Measurements from ENCODE around the gene STIM2.

DNA sequence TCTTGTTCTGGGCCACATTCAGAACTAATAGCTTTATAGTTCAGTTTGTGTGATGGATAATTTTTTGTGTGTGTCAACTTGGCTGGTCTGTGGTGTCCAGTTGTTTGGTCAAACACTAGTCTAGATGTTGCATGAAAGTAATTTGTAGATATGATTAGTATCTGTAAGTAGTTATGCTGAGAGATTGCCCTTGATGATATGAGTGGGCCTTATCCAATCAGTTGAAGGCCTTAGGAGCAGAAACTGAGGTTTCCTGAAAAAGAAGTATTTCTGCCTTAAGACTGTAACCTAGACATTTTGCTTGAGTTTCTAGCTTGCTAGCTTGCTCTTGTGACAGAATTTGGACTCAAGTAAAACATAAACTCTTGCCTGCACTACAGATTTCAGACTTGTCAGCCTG is 30.4 kb downstream of the STIM2 start:
- TF ChIP-seq, protein P1, sequence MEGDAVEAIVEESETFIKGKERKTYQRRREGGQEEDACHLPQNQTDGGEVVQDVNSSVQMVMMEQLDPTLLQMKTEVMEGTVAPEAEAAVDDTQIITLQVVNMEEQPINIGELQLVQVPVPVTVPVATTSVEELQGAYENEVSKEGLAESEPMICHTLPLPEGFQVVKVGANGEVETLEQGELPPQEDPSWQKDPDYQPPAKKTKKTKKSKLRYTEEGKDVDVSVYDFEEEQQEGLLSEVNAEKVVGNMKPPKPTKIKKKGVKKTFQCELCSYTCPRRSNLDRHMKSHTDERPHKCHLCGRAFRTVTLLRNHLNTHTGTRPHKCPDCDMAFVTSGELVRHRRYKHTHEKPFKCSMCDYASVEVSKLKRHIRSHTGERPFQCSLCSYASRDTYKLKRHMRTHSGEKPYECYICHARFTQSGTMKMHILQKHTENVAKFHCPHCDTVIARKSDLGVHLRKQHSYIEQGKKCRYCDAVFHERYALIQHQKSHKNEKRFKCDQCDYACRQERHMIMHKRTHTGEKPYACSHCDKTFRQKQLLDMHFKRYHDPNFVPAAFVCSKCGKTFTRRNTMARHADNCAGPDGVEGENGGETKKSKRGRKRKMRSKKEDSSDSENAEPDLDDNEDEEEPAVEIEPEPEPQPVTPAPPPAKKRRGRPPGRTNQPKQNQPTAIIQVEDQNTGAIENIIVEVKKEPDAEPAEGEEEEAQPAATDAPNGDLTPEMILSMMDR (IDR thresholded peaks at IDR 0.05) = no peak
- TF ChIP-seq EZH2 (IDR thresholded peaks at IDR 0.05; ENCODE audit: borderline replicate concordance, insufficient read depth, low read depth, low read length, poor library complexity, severe bottlenecking) = no peak

Measured in B cell (primary cell).